ENCODE measurements around the gene PUSL1.
A peak's percentile ranks its signal among the peaks of the same experiment; 100 is the strongest.
"Not testable (repeated sequence)": the region's sequence is repeated elsewhere in the genome, so short reads cannot be mapped to it uniquely, and the experiment has no call there.

Gene PUSL1

DNA sequence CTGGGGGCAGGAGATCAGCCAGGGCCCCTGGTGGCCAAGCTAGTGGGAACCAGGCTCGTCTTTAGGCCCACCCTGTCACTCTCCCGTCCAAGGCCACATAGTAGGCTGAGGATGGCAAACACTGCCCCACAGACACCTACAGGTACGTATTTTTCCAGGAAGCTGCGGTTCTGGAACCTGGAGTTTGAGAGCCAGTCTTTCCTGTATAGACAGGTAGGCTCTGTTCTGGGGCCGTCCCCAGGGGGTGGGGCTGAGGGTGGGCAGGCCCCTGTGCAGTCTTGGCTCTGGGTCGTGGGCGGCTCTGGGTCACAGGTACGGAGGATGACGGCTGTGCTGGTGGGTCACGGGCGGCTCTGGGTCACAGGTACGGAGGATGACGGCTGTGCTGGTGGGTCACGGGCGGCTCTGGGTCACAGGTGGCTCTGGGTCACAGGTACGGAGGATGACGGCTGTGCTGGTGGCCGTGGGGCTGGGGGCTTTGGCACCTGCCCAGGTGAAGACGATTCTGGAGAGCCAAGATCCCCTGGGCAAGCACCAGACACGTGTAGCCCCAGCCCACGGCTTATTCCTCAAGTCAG lies 2.2 kb downstream of the PUSL1 start:
- DNase-seq (ENCODE audit: low spot score): no peak

DNA sequence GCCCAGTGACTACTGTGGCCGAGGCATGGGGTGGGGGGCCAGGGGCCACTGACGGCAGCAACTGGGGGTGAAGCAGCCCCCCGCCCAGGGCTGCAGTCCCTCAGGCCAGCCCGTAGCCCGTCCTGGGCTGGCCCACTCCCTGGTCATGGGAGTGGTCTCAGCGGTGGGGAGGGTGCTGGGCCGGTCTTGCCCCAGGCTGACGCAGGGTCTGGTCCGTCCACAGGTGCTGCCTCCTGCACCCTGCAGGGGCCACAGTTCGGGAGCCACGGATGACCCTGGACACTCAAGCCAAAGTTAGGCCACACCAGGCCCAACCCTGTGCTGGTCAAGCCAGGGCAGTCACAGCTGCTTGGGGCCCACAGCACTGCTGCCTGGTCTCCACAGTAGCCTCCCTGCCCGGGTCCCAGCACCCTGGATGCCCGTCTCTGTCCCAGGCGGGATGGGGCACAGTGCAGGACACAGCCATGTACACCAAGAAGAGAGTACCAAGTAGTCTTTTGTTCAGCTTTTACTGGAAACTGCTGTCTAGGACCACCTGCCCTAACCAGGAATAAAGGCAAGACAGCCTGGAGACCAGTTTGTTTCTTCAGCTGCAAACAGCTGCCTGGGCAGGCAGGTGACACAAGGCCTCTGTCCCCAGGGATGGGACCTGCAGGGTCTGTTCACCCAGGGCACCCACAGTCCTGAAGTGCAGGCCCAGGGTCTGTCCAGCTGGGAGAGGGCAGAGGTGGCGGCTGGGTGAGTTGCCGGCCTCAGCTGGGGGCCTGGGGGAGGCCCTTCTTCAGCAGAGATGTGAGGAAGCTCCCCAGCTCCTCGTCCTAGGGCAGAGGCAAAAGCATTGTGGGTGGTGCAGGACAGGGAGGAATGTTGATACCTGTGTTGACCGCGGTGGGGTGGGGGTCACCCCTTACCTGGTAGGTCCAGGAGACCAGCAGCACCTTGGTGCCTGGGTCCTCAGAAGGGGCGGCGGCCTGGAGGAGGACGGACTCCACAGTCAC lies 3.0 kb downstream of the PUSL1 start:
- no peak for DNase-seq (ENCODE audit: low spot score)

DNA sequence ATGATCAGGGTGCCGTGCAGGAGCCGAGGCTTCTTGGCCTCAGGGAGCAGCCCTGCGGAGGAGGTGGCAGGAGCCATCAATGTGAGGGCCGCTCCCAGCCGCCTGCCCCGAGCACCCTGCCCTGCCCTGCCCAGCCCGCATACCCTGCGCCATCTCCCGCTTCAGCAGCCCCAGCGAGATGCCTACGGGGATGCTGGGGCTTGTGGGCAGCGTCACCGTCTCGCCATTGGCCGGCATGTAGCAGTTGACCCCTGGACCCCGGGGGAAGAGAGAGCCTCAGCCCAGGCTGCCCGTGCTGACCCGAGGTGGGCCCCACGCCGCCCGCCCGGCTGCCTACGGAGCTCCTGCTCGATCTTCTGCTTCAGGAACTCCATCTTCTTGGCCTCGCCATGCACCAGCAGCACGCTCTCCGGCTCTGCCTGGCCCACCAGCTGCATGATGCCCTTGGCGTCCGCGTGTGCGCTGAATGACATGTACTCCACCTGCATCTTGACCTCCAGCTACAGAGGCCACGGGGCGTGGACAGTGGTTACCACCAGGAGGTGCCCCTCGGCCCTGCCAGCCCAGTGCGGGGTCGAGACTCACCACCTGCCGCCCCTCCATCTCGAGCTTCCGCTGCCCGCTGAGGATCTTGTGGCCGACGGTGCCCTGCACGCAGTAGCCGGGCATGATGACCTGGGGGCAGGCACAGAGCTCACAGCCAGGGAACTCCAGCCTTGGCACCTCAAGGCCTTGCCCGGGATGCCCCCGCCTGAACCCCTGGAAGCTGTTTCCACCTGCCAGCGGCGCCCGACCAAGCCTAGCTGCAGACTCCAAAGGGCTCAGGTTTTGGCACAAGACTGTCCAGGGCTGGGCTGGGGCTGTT lies 4.3 kb downstream of the PUSL1 start:
- DNase-seq (ENCODE audit: low spot score): no peak

DNA sequence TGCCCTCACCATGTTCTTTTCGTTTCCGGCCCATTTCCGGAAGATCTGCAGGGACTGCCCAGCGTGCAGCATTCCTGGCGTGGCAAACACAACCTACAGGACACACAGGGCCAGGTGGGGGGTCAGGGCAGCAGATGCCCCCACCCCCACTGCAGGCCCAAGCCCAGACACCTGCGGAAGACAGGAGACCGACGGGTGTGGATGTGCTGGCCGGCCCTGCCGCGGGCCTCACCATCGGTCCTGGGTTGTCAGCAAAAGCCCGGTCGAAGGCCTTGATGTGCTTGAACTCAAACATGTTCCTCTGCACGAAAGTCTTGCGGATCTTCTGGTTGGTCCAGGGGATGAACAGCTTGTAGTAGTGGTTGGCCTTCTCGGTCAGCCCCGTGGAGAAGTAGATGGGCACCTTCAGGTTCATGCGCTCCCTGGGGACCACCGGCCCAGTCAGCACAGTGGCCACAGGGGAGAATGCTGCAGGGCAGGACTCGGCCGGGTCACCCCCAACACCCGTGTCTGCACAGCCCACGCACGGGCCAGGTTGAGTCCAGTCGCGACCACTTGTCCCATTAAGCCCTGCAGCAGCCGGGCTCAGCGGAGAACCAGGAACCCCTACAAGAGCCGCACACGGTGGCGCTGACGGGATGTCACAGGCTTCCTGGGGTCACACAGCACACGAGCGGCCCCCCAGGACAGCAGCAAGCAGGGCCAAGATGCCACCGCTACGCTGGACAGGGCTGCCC lies 5.3 kb downstream of the PUSL1 start:
- no peak for DNase-seq (ENCODE audit: low spot score)

DNA sequence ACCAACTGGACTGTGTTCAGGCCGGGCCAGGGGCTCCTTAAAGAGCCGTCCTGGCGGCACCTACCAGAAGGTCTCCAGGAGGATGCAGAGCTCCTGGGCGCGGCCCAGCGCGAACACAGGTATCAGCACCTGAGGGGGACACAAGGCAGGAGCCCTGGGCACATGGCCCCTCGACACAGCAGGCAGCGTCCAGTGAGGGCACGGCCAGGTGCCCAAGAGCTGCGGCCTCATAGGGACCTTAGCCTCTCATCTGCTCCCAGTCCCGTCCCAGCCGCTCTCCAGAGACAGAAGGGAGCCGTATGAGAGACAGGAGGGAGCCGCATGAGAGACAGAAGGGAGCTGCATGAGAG lies 5.8 kb downstream of the PUSL1 start:
- DNase-seq (ENCODE audit: low spot score): no peak

DNA sequence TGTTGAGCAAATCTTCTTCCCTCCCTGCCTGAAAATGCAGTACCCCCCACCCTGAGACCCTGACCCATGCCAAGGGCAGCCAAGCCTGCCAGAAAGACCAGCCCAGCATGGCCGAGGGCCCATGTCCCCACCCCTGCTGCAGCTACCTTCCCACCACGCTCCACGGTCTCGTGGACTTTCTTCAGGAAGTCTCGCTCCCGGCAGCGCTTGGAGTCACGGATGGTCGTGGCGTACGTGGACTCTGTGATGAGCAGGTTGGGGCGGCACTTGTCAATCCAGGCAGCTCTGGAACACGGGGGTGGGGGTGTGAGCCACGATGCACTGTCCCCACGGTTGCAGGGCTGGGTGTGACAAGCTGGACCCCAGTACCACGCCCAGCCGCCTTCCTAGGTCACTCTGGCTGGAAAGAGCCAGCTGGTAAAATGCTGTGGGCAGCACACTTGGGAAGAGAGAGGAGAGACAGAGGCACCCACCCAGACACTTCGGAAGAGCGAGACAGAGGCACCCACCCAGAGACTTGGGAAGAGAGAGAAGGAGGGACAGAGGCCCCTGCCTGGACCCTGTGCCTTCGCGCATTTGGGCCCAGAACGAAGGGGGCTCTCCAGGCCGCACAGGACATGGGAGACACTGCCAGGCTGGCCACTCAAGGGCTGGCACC lies 6.4 kb downstream of the PUSL1 start:
- DNase-seq (ENCODE audit: low spot score): no peak

DNA sequence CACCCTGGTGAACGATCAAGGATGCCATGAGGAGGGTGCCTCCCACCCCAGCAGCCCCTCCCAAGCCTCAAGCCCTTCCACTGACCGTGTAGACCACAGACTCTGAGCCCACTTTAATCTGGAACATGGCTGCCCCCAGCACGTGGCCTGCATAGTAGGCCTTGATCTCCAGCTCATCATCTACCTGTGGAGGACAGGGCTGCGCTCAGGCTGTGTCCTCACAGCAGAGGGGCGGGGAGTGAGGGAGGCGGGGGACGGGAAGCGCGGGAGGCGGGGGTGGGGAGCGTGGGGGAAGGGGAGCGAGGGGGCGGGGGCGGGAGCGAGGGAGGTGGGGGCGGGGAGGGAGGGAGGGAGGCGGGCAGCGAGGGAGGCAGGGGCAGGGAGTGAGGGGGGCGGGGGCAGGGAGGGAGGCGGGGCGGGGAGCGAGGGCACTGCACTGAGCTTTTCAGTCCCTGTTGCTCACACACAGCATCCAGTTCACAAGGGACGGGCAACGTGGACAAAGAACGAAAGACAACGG lies 7.1 kb downstream of the PUSL1 start:
- no peak for DNase-seq (ENCODE audit: low spot score)

DNA sequence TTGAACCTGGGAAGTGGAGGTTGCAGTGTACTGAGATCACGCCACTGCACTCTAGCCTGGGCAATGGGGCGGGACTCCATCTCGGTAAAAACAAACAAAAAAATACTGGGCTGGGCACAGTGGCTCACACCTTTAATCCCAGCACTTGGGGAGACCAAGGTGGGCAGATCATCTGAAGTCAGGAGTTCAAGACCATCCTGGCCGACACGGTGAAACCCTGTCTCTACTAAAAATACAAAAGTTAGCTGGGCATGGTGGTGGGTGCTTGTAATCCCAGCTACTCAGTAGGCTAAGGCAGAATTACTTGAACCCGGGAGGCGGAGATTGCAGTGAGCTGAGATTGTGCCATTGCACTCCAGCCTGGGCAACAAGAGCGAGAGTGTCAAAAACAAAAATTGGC lies 7.8 kb downstream of the PUSL1 start:
- not testable (repeated sequence) for DNase-seq (ENCODE audit: low spot score)

DNA sequence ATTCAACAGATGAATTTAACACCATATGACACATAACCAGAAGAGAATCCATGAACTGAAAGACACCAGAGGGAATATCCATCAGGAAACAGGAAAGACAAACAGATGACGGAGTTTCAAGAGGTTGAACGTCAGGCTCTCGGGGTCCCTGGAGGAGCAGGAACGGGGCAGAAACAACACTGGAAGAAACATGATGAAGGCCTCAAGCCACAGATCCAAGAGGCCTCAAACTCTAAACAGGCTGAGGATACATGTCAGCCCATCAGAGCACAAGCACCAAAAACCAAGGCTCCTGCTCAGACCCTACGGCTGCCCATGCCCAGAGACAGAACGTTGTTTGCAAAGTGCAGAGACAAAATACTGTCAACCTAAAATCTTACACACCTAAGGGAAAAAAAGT lies 9.0 kb downstream of the PUSL1 start:
- no peak for DNase-seq (ENCODE audit: low spot score)

DNA sequence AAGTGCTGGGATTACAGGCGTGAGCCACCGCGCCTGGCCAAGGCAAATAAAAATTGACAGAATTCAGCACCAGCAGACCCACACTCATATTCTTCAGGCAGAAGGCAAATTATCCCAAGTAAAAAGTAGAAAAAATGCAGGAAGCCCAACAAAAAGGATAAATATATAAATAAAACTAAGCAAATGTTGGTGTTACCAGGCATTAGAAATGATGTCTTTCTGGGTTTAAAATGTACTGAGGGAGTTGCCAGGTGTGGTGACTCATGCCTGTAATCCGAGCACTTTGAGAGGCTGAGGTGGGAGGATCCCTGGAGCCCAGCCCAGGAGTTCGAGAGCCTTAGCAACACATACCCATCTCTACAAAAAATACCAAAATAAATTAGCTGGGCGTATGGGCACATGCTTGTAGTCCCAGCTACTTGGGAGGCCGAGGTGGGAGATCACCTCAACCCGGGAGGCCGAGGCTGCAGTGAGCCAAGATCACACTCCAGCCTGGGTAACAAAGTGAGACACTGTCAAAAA lies 9.8 kb downstream of the PUSL1 start:
- peak; percentile 81 for DNase-seq (ENCODE audit: low spot score)

DNA sequence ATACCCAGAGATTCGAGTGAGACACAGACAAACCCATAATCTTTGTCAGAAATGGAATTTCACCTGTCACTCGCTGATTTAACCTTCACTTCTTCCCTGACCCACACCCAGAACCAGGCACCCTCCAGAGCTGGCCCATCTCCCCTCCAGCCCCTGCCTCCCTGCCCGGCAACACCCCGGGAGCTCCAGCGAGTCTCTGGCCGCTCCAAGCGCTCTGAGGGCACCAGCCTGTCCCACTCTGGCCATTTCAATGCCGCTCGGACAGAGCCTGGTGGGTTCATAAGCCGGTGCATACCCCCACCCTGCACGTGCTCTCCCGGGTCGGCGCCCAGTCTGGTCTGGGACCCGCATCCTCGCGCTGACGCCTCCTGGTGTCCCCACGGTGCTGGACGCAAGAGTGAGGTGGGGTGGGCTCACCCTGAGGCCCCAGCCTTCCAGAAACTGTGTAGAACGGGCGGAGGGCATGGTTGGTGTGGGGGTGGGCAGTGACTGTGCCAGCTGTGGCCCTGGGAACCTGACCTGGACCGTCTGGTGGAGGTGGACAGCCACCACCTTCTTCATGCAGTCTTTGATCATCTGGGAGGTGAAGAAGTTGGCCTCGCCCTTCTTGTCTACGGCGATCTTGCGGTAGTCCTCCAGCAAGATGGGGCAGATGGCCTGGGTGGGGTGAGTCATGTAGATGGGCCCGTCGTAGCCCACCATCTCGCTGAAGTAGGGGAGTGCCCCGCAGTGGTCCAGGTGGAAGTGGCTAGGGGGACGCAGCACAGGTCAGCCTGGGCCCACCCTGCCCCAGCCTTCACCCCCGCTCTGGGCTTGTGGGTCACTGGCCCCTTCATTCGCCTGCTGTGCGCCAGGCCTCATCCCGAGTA lies 10.6 kb downstream of the PUSL1 start:
- no peak for DNase-seq (ENCODE audit: low spot score)

DNA sequence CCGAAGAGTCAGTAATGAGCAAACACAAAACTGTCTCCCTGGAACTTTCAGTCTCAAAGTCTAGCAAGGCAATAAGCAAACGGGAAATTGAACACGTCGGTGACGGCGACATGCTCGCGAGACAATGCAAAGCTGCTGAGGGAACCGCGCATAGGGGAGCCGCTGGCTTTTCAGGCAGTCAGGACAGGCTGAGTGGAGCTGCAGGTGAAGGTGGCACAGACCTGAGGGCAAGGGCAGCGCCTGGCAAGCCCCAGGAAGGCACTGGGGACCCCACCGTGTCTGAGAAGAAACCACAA lies 11.2 kb downstream of the PUSL1 start:
- DNase-seq (ENCODE audit: low spot score): no peak

DNA sequence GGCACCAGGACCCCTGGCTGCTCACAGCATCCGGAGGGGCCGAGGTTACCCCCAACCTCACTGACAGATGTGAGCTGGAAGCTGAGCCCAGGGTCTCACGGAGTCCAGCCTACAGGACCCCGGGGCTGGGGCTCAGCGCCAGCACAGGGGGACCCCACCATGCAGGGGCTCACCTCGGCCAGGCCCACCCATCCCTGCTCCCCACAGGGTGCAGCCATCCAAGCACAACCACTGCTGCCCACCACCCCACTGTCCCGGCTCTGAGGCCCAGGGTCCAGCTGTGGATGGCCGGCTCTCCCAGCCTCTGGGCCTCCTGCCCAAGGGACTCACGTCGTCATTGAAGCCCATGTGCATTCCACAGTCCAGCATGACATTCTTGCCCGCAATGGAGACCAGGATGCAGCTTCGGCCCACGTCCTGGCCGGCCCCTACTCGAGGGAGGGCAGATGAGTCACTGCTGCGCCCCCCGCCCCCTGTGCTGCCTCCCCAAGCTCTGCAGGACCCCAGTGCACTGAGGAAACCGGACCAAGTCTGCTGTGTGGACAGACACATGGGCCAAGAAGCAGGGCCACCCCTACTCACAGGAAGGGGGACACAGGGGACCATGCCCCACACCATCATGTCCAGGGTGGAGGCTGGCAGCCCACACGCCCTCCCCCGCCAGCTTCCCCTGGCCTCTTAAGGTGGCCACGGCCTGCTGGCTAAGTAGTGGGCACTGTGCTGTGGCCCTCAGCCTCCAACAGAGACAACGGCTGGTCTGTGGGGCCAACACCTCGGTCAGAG lies 12.5 kb downstream of the PUSL1 start:
- DNase-seq (ENCODE audit: low spot score): no peak

DNA sequence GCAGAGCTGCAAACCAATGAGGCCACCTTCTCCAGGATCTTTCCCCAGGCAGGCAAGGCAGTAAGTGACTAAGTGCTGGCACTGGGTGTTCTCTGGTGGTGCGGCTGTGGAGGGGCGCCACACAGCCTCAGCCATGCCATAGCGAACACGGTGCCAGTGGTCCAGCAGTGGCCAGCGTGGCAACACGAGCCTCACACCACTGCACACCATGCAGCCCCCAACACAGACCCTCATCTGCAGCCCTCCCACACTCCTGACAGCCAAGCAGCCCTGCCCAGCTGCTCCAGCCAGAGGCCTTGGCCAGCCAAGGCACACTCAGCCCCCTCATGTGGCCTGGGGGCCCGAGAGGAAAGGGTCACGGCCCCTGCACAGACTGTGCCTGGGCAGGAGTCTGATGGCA lies 13.1 kb downstream of the PUSL1 start:
- DNase-seq (ENCODE audit: low spot score): no peak

DNA sequence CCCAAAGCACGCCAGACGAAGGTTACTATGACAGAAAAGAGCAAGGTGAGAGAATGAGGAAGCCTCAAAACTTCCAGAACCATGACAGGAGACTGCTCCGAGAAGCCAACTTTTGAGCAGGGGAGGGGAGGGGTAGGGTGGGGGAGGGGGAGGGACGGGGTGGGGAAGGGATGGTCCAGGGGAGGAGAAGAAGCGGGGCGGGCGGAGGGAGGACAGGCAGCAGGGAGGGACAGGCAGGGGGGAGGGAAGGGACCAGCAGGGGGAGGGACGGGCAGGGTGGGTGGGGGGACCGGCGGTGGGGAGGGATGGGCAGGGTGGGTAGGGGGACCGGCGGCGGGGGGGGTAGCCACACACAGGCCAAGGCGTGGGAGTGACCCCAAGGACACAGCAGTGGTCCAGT lies 14.0 kb downstream of the PUSL1 start:
- no peak for DNase-seq (ENCODE audit: low spot score)

DNA sequence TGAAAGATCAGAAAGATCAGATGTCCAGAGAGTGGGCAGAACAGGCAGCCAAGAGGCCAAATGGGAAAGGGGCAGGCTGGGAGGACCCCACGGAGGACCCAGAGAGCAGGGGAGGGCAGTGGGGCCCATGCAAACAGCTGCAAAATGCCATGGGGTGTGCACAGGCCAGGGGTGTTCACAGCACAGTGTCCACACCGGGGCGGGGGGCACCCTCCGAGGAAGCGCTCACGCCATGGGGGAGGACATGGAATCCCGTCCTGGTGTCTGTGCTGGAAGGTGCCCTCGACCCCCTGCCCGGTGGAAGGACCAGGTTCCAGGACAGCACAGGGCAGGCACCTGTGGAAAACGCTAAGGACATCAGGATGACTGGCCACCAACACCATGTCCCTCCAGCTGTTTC lies 14.6 kb downstream of the PUSL1 start:
- DNase-seq (ENCODE audit: low spot score): no peak

DNA sequence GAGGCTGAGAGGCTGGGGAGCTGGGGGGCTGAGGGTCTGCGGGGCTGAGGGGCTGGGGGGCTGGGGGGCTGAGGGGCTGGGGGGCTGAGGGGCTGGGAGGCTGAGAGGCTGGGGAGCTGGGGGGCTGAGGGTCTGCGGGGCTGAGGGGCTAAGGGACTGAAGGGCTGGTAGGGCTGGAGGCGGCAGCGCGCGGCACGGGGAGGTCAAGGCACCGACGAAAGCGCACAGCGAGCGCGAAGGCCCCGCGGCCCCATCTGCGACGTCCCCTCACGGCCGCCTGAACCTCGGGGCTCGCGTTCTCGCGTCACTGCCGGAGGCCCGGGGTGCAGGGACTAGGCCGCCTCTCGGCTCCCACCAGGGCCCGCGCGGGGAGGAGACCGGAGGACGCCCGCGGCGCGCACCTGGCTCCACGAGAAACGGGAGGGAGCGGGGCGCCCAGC lies 15.7 kb downstream of the PUSL1 start:
- DNase-seq (ENCODE audit: low spot score): no peak

DNA sequence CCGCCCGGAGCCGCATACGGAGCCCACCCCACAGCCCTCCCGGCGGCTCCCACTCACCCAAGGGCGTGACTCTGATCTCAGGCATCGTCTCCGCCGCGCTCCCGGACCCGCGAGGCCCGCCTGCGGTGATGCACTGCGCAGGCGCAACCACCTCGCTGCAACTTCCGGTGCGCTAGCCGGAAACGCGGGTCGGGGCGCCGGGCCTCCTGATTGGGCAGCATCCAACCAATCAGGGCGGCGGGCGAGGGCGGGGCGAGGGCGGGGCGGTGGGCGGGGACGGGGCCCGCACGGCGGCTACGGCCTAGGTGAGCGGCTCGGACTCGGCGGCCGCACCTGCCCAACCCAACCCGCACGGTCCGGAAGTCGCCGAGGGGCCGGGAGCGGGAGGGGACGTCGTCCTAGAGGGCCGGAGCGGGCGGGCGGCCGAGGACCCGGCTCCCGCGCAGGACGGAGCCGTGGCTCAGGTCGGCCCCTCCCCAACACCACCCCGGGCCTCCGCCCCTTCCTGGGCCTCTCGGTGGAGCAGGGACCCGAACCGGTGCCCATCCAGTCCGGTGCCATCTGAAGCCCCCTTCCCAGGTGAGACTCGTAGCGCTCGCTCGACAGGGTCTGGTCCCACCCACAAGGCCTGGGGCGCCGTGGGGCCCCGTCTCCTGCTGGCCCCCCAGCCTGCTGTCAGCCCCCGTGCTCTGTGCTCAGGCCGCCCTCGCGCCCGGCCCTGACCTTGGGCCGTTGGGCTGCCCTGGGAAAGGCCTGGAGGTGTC lies 16.3 kb downstream of the PUSL1 start, which contains the start of the genes CPTP and INTS11:
Gene CPTP (plus strand): TSS at position 279 of the 764 bp plus-strand sequence. CDS start 2,109 bp downstream, outside the sequence.
Gene INTS11 (minus strand): TSS at position 137 of the 764 bp plus-strand sequence. CDS start 52 bp downstream, at position 85.
- peak; percentile 89 for DNase-seq (ENCODE audit: low spot score)
